AG09309 (cell line): Measurements from ENCODE around the gene RPP21.

Experiments
- DNase-seq: peaks from one replicate; pipeline ENCODE4 v3.0.0-alpha.2; 2010; ENCODE audit warnings: low read depth
- H3K4me3 ChIP-seq: 2 replicates; pipeline ENCODE4 v1.5.1; 2011; ENCODE audit warnings: mild to moderate bottlenecking, low read depth, low read length, moderate library complexity; ENCODE audit not compliant: control insufficient read depth
- TF ChIP-seq, protein P1 (sequence below): IDR thresholded peaks from 2 replicates; pipeline ENCODE4 v1.5.1; 2011; ENCODE audit warnings: mild to moderate bottlenecking, low read depth, low read length, inconsistent platforms; ENCODE audit not compliant: insufficient read depth, control insufficient read depth; ENCODE audit errors: missing control alignments

The RPP21 gene

DNA sequence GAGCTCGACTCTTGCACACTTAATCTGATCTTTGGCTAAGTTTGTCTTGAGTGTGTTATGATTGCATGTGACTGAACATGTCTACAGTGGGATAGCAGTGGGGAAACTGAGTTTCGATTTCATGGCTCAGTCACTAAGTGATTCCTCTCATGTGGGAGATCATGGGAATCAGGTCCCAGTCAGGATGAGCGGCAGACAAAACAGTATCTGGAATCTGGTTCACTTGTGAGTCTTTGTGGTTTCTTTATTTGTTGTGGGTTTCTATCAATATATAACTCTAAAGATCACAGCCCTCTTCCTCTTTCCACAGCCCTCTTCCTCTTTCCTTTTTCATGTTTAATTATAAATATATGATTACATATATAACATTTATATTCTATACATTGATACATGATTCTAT, 4.0 kb downstream of the RPP21 start:
- TF ChIP-seq, protein P1, sequence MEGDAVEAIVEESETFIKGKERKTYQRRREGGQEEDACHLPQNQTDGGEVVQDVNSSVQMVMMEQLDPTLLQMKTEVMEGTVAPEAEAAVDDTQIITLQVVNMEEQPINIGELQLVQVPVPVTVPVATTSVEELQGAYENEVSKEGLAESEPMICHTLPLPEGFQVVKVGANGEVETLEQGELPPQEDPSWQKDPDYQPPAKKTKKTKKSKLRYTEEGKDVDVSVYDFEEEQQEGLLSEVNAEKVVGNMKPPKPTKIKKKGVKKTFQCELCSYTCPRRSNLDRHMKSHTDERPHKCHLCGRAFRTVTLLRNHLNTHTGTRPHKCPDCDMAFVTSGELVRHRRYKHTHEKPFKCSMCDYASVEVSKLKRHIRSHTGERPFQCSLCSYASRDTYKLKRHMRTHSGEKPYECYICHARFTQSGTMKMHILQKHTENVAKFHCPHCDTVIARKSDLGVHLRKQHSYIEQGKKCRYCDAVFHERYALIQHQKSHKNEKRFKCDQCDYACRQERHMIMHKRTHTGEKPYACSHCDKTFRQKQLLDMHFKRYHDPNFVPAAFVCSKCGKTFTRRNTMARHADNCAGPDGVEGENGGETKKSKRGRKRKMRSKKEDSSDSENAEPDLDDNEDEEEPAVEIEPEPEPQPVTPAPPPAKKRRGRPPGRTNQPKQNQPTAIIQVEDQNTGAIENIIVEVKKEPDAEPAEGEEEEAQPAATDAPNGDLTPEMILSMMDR = no peak
- DNase-seq = no peak
- H3K4me3 ChIP-seq = no peak overlapping the region

DNA sequence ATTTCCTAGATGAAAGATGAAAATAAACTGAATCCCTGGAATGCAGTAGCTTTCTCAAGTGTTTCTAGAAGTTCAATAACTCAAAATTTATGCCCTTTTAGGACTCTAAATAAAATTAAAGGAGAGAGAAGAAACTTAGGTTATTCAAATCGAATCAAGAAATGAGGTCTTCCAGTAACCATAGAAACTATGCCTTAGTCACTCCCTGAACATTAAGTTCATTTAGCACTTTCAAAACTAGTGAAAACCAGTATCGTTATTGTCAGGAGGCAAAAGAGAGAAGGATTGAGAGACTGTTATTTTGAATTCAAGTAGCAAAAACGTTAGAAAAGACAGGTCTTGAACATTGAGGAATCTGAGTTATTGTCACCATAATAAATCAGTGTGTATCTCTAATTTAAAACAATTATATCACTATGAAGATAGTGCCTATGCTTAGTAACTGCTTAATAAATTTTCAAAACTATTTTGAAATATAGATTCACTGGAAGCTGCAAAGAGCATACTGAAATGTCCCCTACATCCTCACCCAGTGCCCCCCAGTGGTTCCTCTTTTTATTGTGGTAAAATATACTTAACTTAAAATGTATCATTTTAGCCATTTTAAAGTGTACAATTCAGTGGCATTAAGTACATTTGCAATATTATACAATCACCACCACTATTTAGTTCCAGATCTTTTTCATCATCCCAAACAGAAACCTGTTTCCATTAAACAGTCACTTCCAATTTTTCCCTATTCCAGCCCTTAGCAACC, 4.6 kb downstream of the RPP21 start:
- DNase-seq = no peak
- no peak overlapping the region for H3K4me3 ChIP-seq
- TF ChIP-seq, protein P1 = no peak

DNA sequence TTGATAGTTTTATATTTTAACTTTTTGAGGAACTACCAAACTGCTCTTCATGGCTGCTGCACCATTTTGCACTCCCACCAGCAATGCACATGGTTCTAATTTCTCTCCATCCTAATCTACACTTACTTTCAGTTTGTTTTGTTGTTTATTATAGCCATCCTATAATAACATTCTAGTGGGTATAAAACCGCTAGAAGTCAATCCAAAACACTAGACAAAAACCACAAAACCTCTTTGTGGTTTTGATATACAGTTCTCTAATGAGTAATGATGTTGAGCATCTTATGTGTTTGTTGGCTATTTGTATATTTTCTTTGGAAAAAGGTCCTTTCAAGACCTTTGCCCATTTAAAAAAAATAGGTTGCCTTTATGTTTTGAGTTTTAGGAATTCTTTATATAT, 5.6 kb downstream of the RPP21 start:
- no peak overlapping the region for H3K4me3 ChIP-seq
- DNase-seq = no peak
- TF ChIP-seq, protein P1 = no peak

DNA sequence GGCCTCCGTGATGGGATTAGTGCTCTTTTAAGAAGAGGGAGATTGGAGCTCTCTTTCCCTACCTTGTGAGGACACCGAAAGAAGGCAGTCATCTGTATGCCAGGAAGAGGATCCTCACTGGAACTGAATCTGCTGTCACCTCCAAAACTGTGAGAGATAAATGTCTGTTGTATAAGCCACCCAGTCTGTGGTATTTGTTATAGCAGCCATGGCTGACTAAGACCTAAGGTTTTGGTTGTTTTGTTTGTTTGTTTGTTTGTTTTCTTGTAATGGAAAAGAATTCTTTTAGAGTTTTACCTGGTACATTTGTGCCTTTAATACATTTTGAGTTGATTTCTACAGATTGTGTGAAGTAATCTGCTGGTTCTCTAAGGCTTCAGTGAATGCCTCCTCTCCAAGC, 7.6 kb downstream of the RPP21 start:
- no peak overlapping the region for H3K4me3 ChIP-seq
- TF ChIP-seq, protein P1 = no peak
- DNase-seq = no peak

DNA sequence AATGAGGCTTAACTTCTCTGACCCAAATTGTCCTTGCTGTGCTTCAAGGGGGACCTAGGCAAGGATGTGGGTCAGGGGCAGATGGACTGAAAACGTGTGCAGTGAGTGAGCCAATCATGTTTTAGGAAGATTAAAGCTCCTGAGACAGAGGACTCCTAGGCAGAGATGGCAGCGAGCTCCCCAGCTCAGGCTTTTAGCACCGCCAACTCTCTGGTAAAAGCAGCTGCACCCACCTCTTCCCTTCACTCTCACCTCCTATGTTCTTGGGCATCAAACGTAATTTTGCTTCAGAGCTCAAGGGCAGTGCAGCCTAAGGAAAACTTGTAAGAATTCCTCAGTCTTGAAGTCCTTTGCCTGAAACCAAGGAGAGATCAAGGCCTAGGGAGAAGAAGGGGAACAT, 10.3 kb downstream of the RPP21 start:
- no peak for DNase-seq
- H3K4me3 ChIP-seq = no peak overlapping the region
- TF ChIP-seq, protein P1 = no peak

DNA sequence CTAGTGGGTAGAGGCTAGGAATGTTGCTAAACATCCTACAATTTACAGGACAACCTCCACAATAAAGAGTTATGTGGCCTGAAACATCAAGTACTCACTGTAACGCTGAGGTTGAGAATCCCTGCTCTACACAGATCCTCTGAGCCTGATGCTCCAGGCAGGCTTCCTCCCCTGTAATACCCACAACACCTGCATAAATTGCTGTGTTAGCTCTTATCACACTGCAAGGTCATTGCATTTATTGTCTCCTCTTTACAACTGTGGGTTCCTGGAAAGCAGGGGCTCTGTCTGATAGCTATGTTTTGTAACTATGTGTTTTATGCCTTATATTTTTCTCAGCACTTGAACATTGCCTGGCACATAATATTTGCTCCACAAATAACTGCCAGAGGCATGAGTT, 11.6 kb downstream of the RPP21 start:
- no peak overlapping the region for H3K4me3 ChIP-seq
- TF ChIP-seq, protein P1 = no peak
- no peak for DNase-seq
